HepG2 (cell line): ENCODE measurements around the gene ARL3. TPM values are rescaled to one million over a fixed set of nuclear protein-coding genes. Genes with fewer than 3 reads are reported as not detected.

Source experiments
- CREB1 ChIP-seq, 2 experiments: fragments of 450-650 bp in 1 of 2; IDR thresholded peaks; 2 replicates each; pipeline ENCODE4 v1.6.1; 2016 to 2017; ENCODE audit warnings: control low read depth in 1 of 2, mild to moderate bottlenecking in 1 of 2, missing compliant biosample characterization in 1 of 2, missing genetic modification characterization in 1 of 2
- ETV5 ChIP-seq: IDR thresholded peaks from 2 replicates; pipeline ENCODE4 v1.6.1; 2018; ENCODE audit warnings: missing biosample characterization, missing genetic modification reagents, inconsistent platforms, borderline replicate concordance
- MEF2D ChIP-seq: sonication (generic); formaldehyde crosslinking; IDR thresholded peaks from 2 replicates; pipeline ENCODE4 v1.5.1; 2020; ENCODE audit warnings: mild to moderate bottlenecking, missing genetic modification reagents
- MXD4 ChIP-seq: IDR thresholded peaks from 2 replicates; pipeline ENCODE4 v1.6.1; 2016; ENCODE audit warnings: mild to moderate bottlenecking, missing biosample characterization, missing genetic modification reagents
- NFYB ChIP-seq: sonication (generic); formaldehyde crosslinking; IDR thresholded peaks from 2 replicates; pipeline ENCODE4 v1.4.0; 2020; ENCODE audit warnings: missing genetic modification reagents
- NFYC ChIP-seq: IDR thresholded peaks from 2 replicates; pipeline ENCODE4 v1.6.1; 2016; ENCODE audit warnings: missing genetic modification reagents, missing compliant biosample characterization
- ONECUT2 ChIP-seq: sonication (generic); formaldehyde crosslinking; IDR thresholded peaks from 2 replicates; pipeline ENCODE4 v1.4.0; 2020; ENCODE audit warnings: missing genetic modification reagents
- RBFOX2 ChIP-seq: fragments of 200-400 bp; formaldehyde crosslinking; IDR thresholded peaks from 2 replicates; pipeline ENCODE4 v1.6.1; 2017; ENCODE audit warnings: low read depth, mild to moderate bottlenecking, low read length
- SP5 ChIP-seq: IDR thresholded peaks from 2 replicates; pipeline ENCODE4 v1.6.1; 2016; ENCODE audit warnings: low read depth, borderline replicate concordance
- ZBTB10 ChIP-seq: sonication (generic); formaldehyde crosslinking; IDR thresholded peaks from 2 replicates; pipeline ENCODE4 v1.4.0; 2020; ENCODE audit warnings: missing genetic modification reagents, borderline replicate concordance
- ZFP37 ChIP-seq: sonication (generic); formaldehyde crosslinking; IDR thresholded peaks from 2 replicates; pipeline ENCODE4 v1.4.0; 2020; ENCODE audit warnings: missing genetic modification reagents, borderline replicate concordance
- ZNF264 ChIP-seq: sonication (generic); formaldehyde crosslinking; IDR thresholded peaks from 2 replicates; pipeline ENCODE4 v1.4.0; 2020; ENCODE audit warnings: missing genetic modification reagents
- ZNF512 ChIP-seq: sonication (generic); formaldehyde crosslinking; IDR thresholded peaks from 2 replicates; pipeline ENCODE4 v1.4.0; 2020; ENCODE audit warnings: mild to moderate bottlenecking, missing genetic modification reagents
- ZNF569 ChIP-seq: sonication (generic); formaldehyde crosslinking; IDR thresholded peaks from 2 replicates; pipeline ENCODE4 v1.5.0; 2020; ENCODE audit warnings: mild to moderate bottlenecking, missing genetic modification reagents, moderate library complexity, borderline replicate concordance
- ZNF614 ChIP-seq: IDR thresholded peaks from 2 replicates; pipeline ENCODE4 v1.6.1; 2018; ENCODE audit warnings: missing biosample characterization, missing genetic modification reagents, inconsistent platforms, borderline replicate concordance
- ZNF775 ChIP-seq: sonication (generic); formaldehyde crosslinking; IDR thresholded peaks from 2 replicates; pipeline ENCODE4 v1.4.0; 2020; ENCODE audit warnings: missing genetic modification reagents, mild to moderate bottlenecking, moderate library complexity, borderline replicate concordance
- polyA plus RNA-seq, 8 experiments: library from polyadenylated mRNA; depleted of rRNA in 3 of 8; stranded (reverse) in 7 of 8; unstranded in 1 of 8; fragments of >200 nt; fragmentation: Illumina TruSeq in 4 of 8; extraction: Trizol in 4 of 8; gene quantifications; 2 replicates each; pipeline versions ENCODE4 v1.2.1 to v1.2.3, GENCODE V29; 2011 to 2016; ENCODE audit warnings: low read depth in 4 of 8, missing spikeins in 1 of 8, mixed read lengths in 1 of 8; ENCODE audit not compliant: insufficient read depth in 1 of 8
- total RNA-seq, 5 experiments: library from RNA; depleted of rRNA; stranded (reverse); fragments of >200 nt; fragmentation: Illumina TruSeq; extraction: Trizol; gene quantifications; 2 replicates each; pipeline ENCODE4 v1.2.3, GENCODE V29; 2016; ENCODE audit warnings: low read depth in 1 of 5
- TF ChIP-seq, protein P1 (sequence below): sonication (generic); formaldehyde crosslinking; IDR thresholded peaks from 2 replicates; pipeline ENCODE4 v1.4.0; 2020; ENCODE audit warnings: low read depth, missing genetic modification reagents
- TF ChIP-seq, protein P2 (sequence below): IDR thresholded peaks from 2 replicates; pipeline ENCODE4 v1.6.1; 2016; ENCODE audit warnings: missing compliant biosample characterization, missing genetic modification reagents, borderline replicate concordance

The ARL3 gene
- total and polyA plus RNA-seq, 2 of the 13 experiments (the other 11 are each of a cell fraction or from before 2014, with no cell fraction given) = 5.2 to 6.6 TPM

DNA sequence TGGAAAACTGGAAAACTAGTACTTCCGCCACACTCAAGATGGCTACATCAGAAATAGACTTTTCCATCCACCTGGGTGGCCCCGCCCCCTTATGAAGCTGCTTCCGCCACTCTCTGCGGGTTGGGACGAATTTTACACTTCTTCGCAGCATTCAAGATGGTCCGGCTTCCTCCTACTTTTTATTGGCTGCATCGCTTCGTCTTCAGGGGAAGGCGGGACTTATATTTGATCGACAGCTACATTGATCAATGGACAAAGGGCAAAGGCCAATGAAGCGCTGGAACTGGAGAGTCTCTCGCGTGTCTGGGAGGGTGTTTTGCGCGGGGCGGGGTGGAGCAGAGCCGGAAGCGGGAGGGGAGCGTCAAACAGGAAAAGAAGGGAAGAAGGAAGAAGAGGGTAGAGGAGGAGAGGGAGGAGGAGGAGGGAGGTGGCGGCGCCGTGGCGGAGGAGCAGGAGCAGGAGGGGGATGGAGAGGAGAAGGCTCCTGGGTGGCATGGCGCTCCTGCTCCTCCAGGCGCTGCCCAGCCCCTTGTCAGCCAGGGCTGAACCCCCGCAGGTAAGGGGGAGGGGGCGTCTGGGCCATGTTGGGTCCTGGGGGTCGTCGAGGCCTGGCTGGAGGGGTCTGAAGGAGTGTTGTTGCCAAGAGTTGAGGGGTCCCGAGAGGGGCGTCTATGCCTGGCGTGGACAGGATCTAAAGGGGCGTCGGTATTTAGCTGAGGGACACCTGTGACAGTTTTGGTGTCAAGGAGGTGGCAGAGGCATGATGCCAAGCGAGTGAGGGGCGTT is 29.6 kb upstream of the ARL3 start, which contains the start of gene WBP1L (continued):
- no peak for TF ChIP-seq ZBTB10 (CRISPR knock-in tag)
- peak; percentile 64; the same call in 1 of the 2 replicates for TF ChIP-seq MXD4 (CRISPR knock-in tag)
- no peak for TF ChIP-seq ZNF775 (CRISPR knock-in tag)
- no peak for TF ChIP-seq ZNF264 (CRISPR knock-in tag)
- TF ChIP-seq SP5 (CRISPR knock-in tag) = peak; percentile 45; the same call in 1 of the 2 replicates
- peak; percentile 70 for TF ChIP-seq ETV5
- TF ChIP-seq, protein P1, sequence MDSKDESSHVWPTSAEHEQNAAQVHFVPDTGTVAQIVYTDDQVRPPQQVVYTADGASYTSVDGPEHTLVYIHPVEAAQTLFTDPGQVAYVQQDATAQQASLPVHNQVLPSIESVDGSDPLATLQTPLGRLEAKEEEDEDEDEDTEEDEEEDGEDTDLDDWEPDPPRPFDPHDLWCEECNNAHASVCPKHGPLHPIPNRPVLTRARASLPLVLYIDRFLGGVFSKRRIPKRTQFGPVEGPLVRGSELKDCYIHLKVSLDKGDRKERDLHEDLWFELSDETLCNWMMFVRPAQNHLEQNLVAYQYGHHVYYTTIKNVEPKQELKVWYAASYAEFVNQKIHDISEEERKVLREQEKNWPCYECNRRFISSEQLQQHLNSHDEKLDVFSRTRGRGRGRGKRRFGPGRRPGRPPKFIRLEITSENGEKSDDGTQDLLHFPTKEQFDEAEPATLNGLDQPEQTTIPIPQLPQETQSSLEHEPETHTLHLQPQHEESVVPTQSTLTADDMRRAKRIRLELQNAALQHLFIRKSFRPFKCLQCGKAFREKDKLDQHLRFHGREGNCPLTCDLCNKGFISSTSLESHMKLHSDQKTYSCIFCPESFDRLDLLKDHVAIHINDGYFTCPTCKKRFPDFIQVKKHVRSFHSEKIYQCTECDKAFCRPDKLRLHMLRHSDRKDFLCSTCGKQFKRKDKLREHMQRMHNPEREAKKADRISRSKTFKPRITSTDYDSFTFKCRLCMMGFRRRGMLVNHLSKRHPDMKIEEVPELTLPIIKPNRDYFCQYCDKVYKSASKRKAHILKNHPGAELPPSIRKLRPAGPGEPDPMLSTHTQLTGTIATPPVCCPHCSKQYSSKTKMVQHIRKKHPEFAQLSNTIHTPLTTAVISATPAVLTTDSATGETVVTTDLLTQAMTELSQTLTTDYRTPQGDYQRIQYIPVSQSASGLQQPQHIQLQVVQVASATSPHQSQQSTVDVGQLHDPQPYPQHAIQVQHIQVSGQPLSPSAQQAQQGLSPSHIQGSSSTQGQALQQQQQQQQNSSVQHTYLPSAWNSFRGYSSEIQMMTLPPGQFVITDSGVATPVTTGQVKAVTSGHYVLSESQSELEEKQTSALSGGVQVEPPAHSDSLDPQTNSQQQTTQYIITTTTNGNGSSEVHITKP (CRISPR knock-in tag) = peak; percentile 67; the same call in 1 of the 2 replicates
- TF ChIP-seq RBFOX2 = peak; percentile 69
- peak; percentile 96 for TF ChIP-seq NFYB (CRISPR knock-in tag)
- TF ChIP-seq ZNF614 (CRISPR knock-in tag) = 0 out of 2 replicates have a peak, but pooled peaks have one; percentile 32
- TF ChIP-seq ONECUT2 (CRISPR knock-in tag) = no peak
- peak; percentile 52; the same call in 1 of the 2 replicates for TF ChIP-seq MEF2D (CRISPR knock-in tag)
- no peak for TF ChIP-seq ZFP37 (CRISPR knock-in tag)
- TF ChIP-seq ZNF569 = no peak
- no peak for TF ChIP-seq ZNF512 (CRISPR knock-in tag)
- peak; percentile 98 for TF ChIP-seq NFYC
- TF ChIP-seq, protein P2, sequence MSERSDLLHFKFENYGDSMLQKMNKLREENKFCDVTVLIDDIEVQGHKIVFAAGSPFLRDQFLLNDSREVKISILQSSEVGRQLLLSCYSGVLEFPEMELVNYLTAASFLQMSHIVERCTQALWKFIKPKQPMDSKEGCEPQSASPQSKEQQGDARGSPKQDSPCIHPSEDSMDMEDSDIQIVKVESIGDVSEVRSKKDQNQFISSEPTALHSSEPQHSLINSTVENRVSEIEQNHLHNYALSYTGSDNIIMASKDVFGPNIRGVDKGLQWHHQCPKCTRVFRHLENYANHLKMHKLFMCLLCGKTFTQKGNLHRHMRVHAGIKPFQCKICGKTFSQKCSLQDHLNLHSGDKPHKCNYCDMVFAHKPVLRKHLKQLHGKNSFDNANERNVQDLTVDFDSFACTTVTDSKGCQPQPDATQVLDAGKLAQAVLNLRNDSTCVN = no peak
- peak; percentile 82 for TF ChIP-seq CREB1 (IDR thresholded peaks at IDR 0.05)
- TF ChIP-seq CREB1 (CRISPR knock-in tag; IDR thresholded peaks at IDR 0.05) = peak; percentile 94
